Adrenal gland (tissue), 12 donors: ENCODE measurements around the gene ZSCAN2. TPM values are rescaled to one million over a fixed set of nuclear protein-coding genes. Genes with fewer than 3 reads are reported as not detected.

ENCODE experiments used
- DNase-seq, 7 donors: peaks; one replicate each; pipeline ENCODE4 v3.0.0-alpha.2; 2019 to 2020
- H3K27ac ChIP-seq, 5 donors: fragments of 200-600 bp; sonication (generic) in 4 of 5; 1 replicate in 3 of 5; 2 replicates in 2 of 5; pipeline versions ENCODE4 v1.5.1 to v1.8.0; 2016 to 2020; ENCODE audit warnings: mild to moderate bottlenecking in 1 of 5
- H3K27me3 ChIP-seq: fragments of 200-600 bp; 2 replicates; pipeline ENCODE4 v1.8.0; 2021
- H3K36me3 ChIP-seq, 2 donors: fragments of 200-600 bp; replicated peaks in 1 of 2; 1 replicate in 1 of 2; 2 replicates in 1 of 2; pipeline versions ENCODE4 v1.5.1 to v1.8.0; 2018 to 2022
- H3K4me1 ChIP-seq, 2 donors: fragments of 200-600 bp; replicated peaks in 1 of 2; 1 replicate in 1 of 2; 2 replicates in 1 of 2; pipeline versions ENCODE4 v1.5.1 to v1.8.0; 2018 to 2021
- H3K4me3 ChIP-seq, 4 donors: fragments of 200-600 bp; sonication (generic) in 3 of 4; one replicate each; pipeline ENCODE4 v1.5.1; 2016 to 2018
- H3K9me3 ChIP-seq, 3 donors: fragments of 200-600 bp; sonication (generic) in 1 of 3; replicated peaks in 1 of 3; 1 replicate in 2 of 3; 2 replicates in 1 of 3; pipeline versions ENCODE4 v1.5.1 to v1.8.0; 2016 to 2021
- CTCF ChIP-seq, 6 experiments: fragments of 450-650 bp in 4 of 6; fragments of 200-600 bp in 2 of 6; sonication (generic) in 1 of 6; IDR thresholded peaks; 1 replicate in 5 of 6; 2 replicates in 1 of 6; pipeline versions ENCODE4 v1.5.1 to v1.8.0; 2016 to 2021; ENCODE audit warnings: antibody characterized with exemption in 6 of 6, mild to moderate bottlenecking in 2 of 6, moderate library complexity in 1 of 6
- POLR2A ChIP-seq, 2 donors: fragments of 450-650 bp; IDR thresholded peaks; one replicate each; pipeline ENCODE4 v1.6.1; 2017; ENCODE audit warnings: antibody characterized with exemption in 2 of 2, mild to moderate bottlenecking in 2 of 2, moderate library complexity in 1 of 2
- WGBS, 4 donors: extraction: QIAGEN DNeasy Blood & Tissue Kit in 2 of 4; methylation state at CpG; one replicate each; pipeline versions ENCODE4 v1.1.5 to v1.1.7; 2013 to 2017; 5-methylcytosine and 5-hydroxymethylcytosine counted together
- intact Hi-C, 2 donors: fragments of 100-400 bp; cut with DNase I; formaldehyde crosslinking; loops; one replicate each; pipeline versions ENCODE4 v1.14.1 to v1.15.0; 2022 to 2023
- polyA plus RNA-seq, 3 donors: library from polyadenylated mRNA; stranded (reverse); fragments of 200-250 nt in 2 of 3; fragments of 350-450 nt in 1 of 3; fragmentation: Illumina TruSeq in 1 of 3; extraction: RNeasy Lipid Tissue Mini Kit (QIAGEN cat#74804) in 1 of 3; gene quantifications; one replicate each; pipeline ENCODE4 v1.2.3, GENCODE V29; 2013 to 2014
- total RNA-seq, 9 donors: library from RNA; depleted of rRNA in 4 of 9; stranded (reverse); fragments of >200 nt in 4 of 9; fragments of 120-200 nt in 1 of 9; fragmentation: NEBNext Ultra II Directional in 1 of 9; extraction: Animal tissue kit (Norgen Biotek cat#: 25700) in 1 of 9; gene quantifications; one replicate each; pipeline versions ENCODE4 v1.1.0 to v1.2.4, GENCODE V29; 2013 to 2023
- donor health status: healthy with polysubstance abuse.
- donor health status: Bipolar disorder and iron deficiency.
- donor health status: DM: yes; HTN: yes; CAD: no.
- donor health status: DM: no; HTN: no; CAD: no.
- donor health status: DM: no; HTN: no; CAD: no.
- donor health status: DM: yes; HTN: yes; CAD: no.

ZSCAN2 gene
- total and polyA plus RNA-seq, 12 donors: 3.8 to 16.9 (median 10.4) TPM

- H3K4me1 ChIP-seq: peaks cover 27 to 53% of the 10 kb centered on the region in 2 donors
Measured at GRCh38 chr15:84654689-84655453, 54.1 kb downstream of the ZSCAN2 start.

GRCh38 chr15:84656972-84657371 is 56.2 kb downstream of the ZSCAN2 start:
- Histone ChIP-seq H3K4me1 (peaks cover 18 to 39% of the 10 kb centered on the region in 2 donors), H3K27me3 (no peaks in the 10 kb centered on the region), H3K4me3 (no peak overlapping the region), H3K9me3 (no peaks in the 10 kb centered on the region), H3K27ac (no peak overlapping the region), H3K36me3 (peaks cover 0 to 3% of the 10 kb centered on the region in 2 donors)
- intact Hi-C loops: loop anchor here (10.0 kb wide), 1 partner anchor 58 kb away; the partner anchor contains the start of gene SEC11A (in 2 of the 2)
- no peak for DNase-seq
- TF ChIP-seq POLR2A (IDR thresholded peaks at IDR 0.05) (no peak), CTCF (IDR thresholded peaks at IDR 0.05) (no peak)
- 88 to 94% (median 89%) methylated on average over 7 of the region's 7 CpGs; no CpG with 5 or more reads in 1 of the 4 donors for WGBS, 4 donors

More at GRCh38 chr15:84654689-84655453, 54.1 kb downstream of the ZSCAN2 start:
- intact Hi-C loops: loop anchor here (10.0 kb wide), 1 partner anchor 60 kb away; the partner anchor contains the start of gene SEC11A (in 2 of the 2)
- H3K36me3 ChIP-seq: peaks cover 0 to 24% of the 10 kb centered on the region in 2 donors
- H3K27me3 ChIP-seq: no peaks in the 10 kb centered on the region
- H3K4me3 ChIP-seq: peak overlapping the region in 3 of 4 donors; percentile 46 to 74 (median 72)
- peak; percentile 80 to 94 (median 86) for DNase-seq
- TF ChIP-seq CTCF (IDR thresholded peaks at IDR 0.05): peak; percentile 38 to 79 (median 68)
- no peak for TF ChIP-seq POLR2A (IDR thresholded peaks at IDR 0.05)
- WGBS, 4 donors: 5 to 10% (median 6%) methylated on average over 13 to 19 of the region's 19 CpGs
- no peaks in the 10 kb centered on the region for H3K9me3 ChIP-seq
- peak overlapping the region; percentile 72 to 92 (median 90) for H3K27ac ChIP-seq

GRCh38 chr15:84657748-84658079 is 56.9 kb downstream of the ZSCAN2 start:
- 22 to 27% (median 22%) methylated on average over 11 to 17 of the region's 17 CpGs for WGBS, 4 donors
- peak in 1 of 7 donors; percentile 29 for DNase-seq
- TF ChIP-seq POLR2A (IDR thresholded peaks at IDR 0.05) (no peak), CTCF (IDR thresholded peaks at IDR 0.05) (no peak)
- intact Hi-C loops: loop anchor here (10.0 kb wide), 1 partner anchor 57 kb away; the partner anchor contains the start of gene SEC11A (in 2 of the 2)
- H3K27ac ChIP-seq: peak overlapping the region in 4 of 5 donors; percentile 56 to 85 (median 66)
- no peaks in the 10 kb centered on the region for H3K36me3 ChIP-seq
- no peaks in the 10 kb centered on the region for H3K9me3 ChIP-seq
- H3K4me3 ChIP-seq: peak overlapping the region in 3 of 4 donors; percentile 24 to 56 (median 33)
- H3K27me3 ChIP-seq: no peaks in the 10 kb centered on the region
- H3K4me1 ChIP-seq: peaks cover 13 to 32% of the 10 kb centered on the region in 2 donors

DNA sequence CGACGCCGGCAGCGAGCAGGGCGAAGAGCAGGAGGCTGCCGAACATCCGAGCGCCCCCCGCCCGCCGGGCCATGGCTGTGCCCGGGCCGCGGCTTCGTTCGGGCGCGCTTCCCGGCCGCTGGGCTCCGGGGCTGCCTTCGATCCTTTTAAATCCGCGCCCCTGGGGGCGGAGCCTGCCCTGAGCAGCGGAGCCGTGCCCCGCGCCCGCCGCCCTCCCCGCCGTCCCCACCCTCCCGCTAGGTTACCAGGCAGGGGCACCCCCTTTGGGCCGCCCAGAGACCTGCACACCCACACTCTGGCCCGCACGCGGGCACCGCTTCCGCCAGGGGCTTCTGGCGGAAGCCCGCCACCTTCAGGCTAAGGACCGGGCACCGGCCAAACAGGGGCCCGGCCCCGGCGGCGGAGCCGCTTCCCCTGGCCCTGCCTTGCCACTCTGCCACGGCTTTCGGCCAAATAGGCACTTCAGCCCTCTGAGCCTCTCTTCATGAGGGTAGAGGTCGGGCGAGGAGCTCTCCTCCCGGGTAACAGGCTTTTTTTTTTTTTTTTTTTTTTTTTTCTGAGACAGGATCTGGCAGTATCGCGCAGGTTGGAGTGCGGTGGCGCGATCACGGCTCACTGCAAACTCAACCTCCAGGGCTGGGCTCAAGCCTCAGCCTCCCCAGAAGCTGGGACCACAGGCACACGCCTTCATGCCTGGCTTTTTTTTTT is 57.4 kb downstream of the ZSCAN2 start, which contains the start of gene NMB:
Gene NMB (minus strand): TSS at position 120 of the 708 bp plus-strand sequence. CDS start 47 bp downstream, at position 73.
- intact Hi-C loops: loop anchor here (10.0 kb wide), 1 partner anchor 57 kb away; the partner anchor contains the start of gene SEC11A (in 2 of the 2)
- TF ChIP-seq CTCF (IDR thresholded peaks at IDR 0.05): peak; percentile 49 to 74 (median 57)
- TF ChIP-seq POLR2A (IDR thresholded peaks at IDR 0.05): peak; percentile 11 to 51
- Histone ChIP-seq H3K36me3 (no peaks in the 10 kb centered on the region), H3K27me3 (no peaks in the 10 kb centered on the region), H3K4me1 (peaks cover 9 to 30% of the 10 kb centered on the region in 2 donors), H3K27ac (peak within 1 kb of the TSS in 4 of 5 donors; percentile 56 to 85 (median 66)), H3K9me3 (no peaks in the 10 kb centered on the region), H3K4me3 (peak within 1 kb of the TSS in 3 of 4 donors; percentile 24 to 56 (median 33))
- WGBS, 4 donors: 0 to 1% (median 1%) methylated on average over 22 to 61 of the region's 61 CpGs
- DNase-seq: peak; percentile 80 to 86 (median 84)
